Neuronal stem cell (in vitro differentiated cells): ENCODE results near the gene CSDE1. TPM values are rescaled to one million over a fixed set of nuclear protein-coding genes. Genes with fewer than 3 reads are reported as not detected.

ENCODE experiments used
- DNase-seq: peaks from one replicate; pipeline ENCODE4 v3.0.0-alpha.2; 2013; ENCODE audit warnings: low spot score
- H2AFZ ChIP-seq: one replicate; pipeline ENCODE4 v1.6.1; 2013; ENCODE audit warnings: mild to moderate bottlenecking, low read length, inconsistent platforms
- H2AK5ac ChIP-seq: 2 replicates; pipeline ENCODE4 v1.6.1; 2013; ENCODE audit warnings: low read depth, mild to moderate bottlenecking, inconsistent platforms, low read length, moderate library complexity, mixed read lengths
- H2BK120ac ChIP-seq: 2 replicates; pipeline ENCODE4 v1.6.1; 2013; ENCODE audit warnings: low read depth, mild to moderate bottlenecking, inconsistent platforms, low read length, moderate library complexity, mixed read lengths
- H2BK12ac ChIP-seq: one replicate; pipeline ENCODE4 v1.6.1; 2013; ENCODE audit warnings: low read length, inconsistent platforms
- H2BK15ac ChIP-seq: 2 replicates; pipeline ENCODE4 v1.6.1; 2013; ENCODE audit warnings: mild to moderate bottlenecking, low read length, inconsistent platforms, mixed read lengths
- H2BK5ac ChIP-seq: one replicate; pipeline ENCODE4 v1.6.1; 2013; ENCODE audit warnings: inconsistent platforms, mild to moderate bottlenecking, low read length, moderate library complexity
- H3K14ac ChIP-seq: one replicate; pipeline ENCODE4 v1.6.1; 2013; ENCODE audit warnings: low read length, inconsistent platforms
- H3K18ac ChIP-seq: 2 replicates; pipeline ENCODE4 v1.6.1; 2013; ENCODE audit warnings: low read length, inconsistent platforms
- H3K23ac ChIP-seq: 2 replicates; pipeline ENCODE4 v1.6.1; 2013; ENCODE audit warnings: low read depth, mild to moderate bottlenecking, mixed read lengths, low read length, inconsistent platforms; ENCODE audit not compliant: poor library complexity
- H3K27ac ChIP-seq: replicated peaks from 3 replicates; pipeline ENCODE4 v1.5.1; 2013; ENCODE audit warnings: low read length, inconsistent platforms
- H3K27me3 ChIP-seq, 3 experiments: 2 replicates each; pipeline ENCODE4 v1.6.1; 2013; ENCODE audit warnings: low read length in 3 of 3, mild to moderate bottlenecking in 2 of 3, inconsistent platforms in 1 of 3, low read depth in 1 of 3, mixed read lengths in 1 of 3, moderate library complexity in 1 of 3; ENCODE audit not compliant: control insufficient read depth in 3 of 3, insufficient read depth in 3 of 3
- H3K36me3 ChIP-seq, 2 donors: replicated peaks in 1 of 2; 2 replicates each; pipeline ENCODE4 v1.6.1; 2013; ENCODE audit warnings: low read length in 2 of 2; ENCODE audit not compliant: control insufficient read depth in 2 of 2, insufficient read depth in 2 of 2
- H3K4ac ChIP-seq: 2 replicates; pipeline ENCODE4 v1.6.1; 2013; ENCODE audit warnings: inconsistent platforms, mild to moderate bottlenecking, low read length, moderate library complexity
- H3K4me1 ChIP-seq, 2 donors: 1 replicate in 1 of 2; 2 replicates in 1 of 2; pipeline ENCODE4 v1.6.1; 2013; ENCODE audit warnings: low read length in 2 of 2, low read depth in 1 of 2; ENCODE audit not compliant: control insufficient read depth in 2 of 2, insufficient read depth in 1 of 2
- H3K4me2 ChIP-seq: one replicate; pipeline ENCODE4 v1.6.1; 2013; ENCODE audit warnings: mild to moderate bottlenecking, low read length, inconsistent platforms; ENCODE audit not compliant: insufficient read depth, poor library complexity, severe bottlenecking
- H3K4me3 ChIP-seq, 2 donors: 2 replicates each; pipeline ENCODE4 v1.5.1; 2013; ENCODE audit warnings: low read length in 2 of 2, mild to moderate bottlenecking in 2 of 2, inconsistent platforms in 1 of 2, moderate library complexity in 1 of 2
- H3K79me1 ChIP-seq: one replicate; pipeline ENCODE4 v1.6.1; 2013; ENCODE audit warnings: low read depth, mild to moderate bottlenecking, inconsistent platforms, low read length, moderate library complexity
- H3K9ac ChIP-seq: one replicate; pipeline ENCODE4 v1.6.1; 2013; ENCODE audit warnings: mild to moderate bottlenecking, low read depth, low read length, inconsistent platforms; ENCODE audit not compliant: poor library complexity
- H3K9me3 ChIP-seq, 2 donors: replicated peaks in 1 of 2; 2 replicates each; pipeline versions ENCODE3 to v1.6.1; 2013; ENCODE audit warnings: low read length in 2 of 2, mild to moderate bottlenecking in 2 of 2, inconsistent platforms in 1 of 2, low read depth in 1 of 2, mixed read lengths in 1 of 2, moderate library complexity in 1 of 2; ENCODE audit not compliant: control insufficient read depth in 2 of 2, insufficient read depth in 1 of 2
- H4K8ac ChIP-seq: one replicate; pipeline ENCODE4 v1.6.1; 2013; ENCODE audit warnings: low read depth, mild to moderate bottlenecking, inconsistent platforms, low read length, moderate library complexity
- H4K91ac ChIP-seq: one replicate; pipeline ENCODE4 v1.6.1; 2013; ENCODE audit warnings: low read length, low read depth, mild to moderate bottlenecking, inconsistent platforms; ENCODE audit not compliant: poor library complexity
- WGBS, 2 donors: extraction: QIAGEN DNeasy Blood & Tissue Kit; methylation state at CpG; one replicate each; pipeline ENCODE4 v1.1.7; 2013; ENCODE audit warnings: missing lambda C conversion rate in 2 of 2, mixed read lengths in 1 of 2; ENCODE audit not compliant: insufficient read length in 2 of 2, insufficient replicate concordance in 1 of 2; ENCODE audit errors: extremely low coverage in 2 of 2; 5-methylcytosine and 5-hydroxymethylcytosine counted together
- small RNA-seq: library from polyadenylated mRNA; stranded (forward); fragments of <200 nt; extraction: miRNeasy Mini kit (QIAGEN cat#:217004); gene quantifications from one replicate; pipeline ENCODE3, GENCODE V24; 2013; ENCODE audit not compliant: insufficient read depth

Gene CSDE1

GRCh38 chr1:114668373-114668772 is 89.4 kb downstream of the CSDE1 start:
- no peak overlapping the region for H3K4me2 ChIP-seq
- H3K27me3 ChIP-seq = peaks cover 0 to 76% (median 18%) of the 10 kb centered on the region in 3 experiments
- no peak overlapping the region for H2AK5ac ChIP-seq
- no peak overlapping the region for H4K8ac ChIP-seq
- H3K4ac ChIP-seq = no peak overlapping the region
- H4K91ac ChIP-seq = no peak overlapping the region
- no peaks in the 10 kb centered on the region for H3K79me1 ChIP-seq
- H2BK5ac ChIP-seq = no peak overlapping the region
- no peak overlapping the region for H2BK15ac ChIP-seq
- H2BK120ac ChIP-seq = no peak overlapping the region
- no peak overlapping the region for H3K9ac ChIP-seq
- H3K27ac ChIP-seq = no peak overlapping the region
- no peaks in the 10 kb centered on the region for H3K36me3 ChIP-seq
- no peak for DNase-seq
- 100% methylated on average over 2 to 3 of the region's 4 CpGs for WGBS, 2 donors
- H3K18ac ChIP-seq = no peak overlapping the region
- no peak overlapping the region for H2AFZ ChIP-seq
- peaks cover 0 to 4% of the 10 kb centered on the region in 2 donors for H3K4me1 ChIP-seq
- no peak overlapping the region for H3K23ac ChIP-seq
- no peak overlapping the region for H3K14ac ChIP-seq
- H3K4me3 ChIP-seq = no peak overlapping the region
- H2BK12ac ChIP-seq = no peak overlapping the region
- H3K9me3 ChIP-seq = no peaks in the 10 kb centered on the region

DNA sequence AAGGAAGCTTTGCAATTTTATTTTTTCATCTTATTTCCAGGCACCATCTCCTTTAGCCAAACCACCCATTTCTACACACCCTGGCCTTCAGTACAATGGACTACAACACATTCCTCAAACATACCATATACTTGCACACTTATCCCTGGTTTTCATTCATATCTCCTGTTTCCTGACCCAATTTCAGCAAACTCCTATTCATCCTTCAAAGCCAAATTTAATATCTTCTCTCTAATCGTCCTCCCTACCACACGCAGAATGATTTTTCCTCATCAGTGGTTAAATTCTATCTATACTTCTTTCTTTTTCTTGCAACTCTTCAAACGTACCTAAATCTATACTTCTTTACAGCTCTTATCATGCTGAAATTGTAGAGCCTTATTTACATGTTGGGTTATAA is 90.8 kb downstream of the CSDE1 start:
- no peak overlapping the region for H2BK15ac ChIP-seq
- no peak overlapping the region for H4K91ac ChIP-seq
- H3K27me3 ChIP-seq = peaks cover 0 to 61% (median 17%) of the 10 kb centered on the region in 3 experiments
- H2BK12ac ChIP-seq = no peak overlapping the region
- H3K4me3 ChIP-seq = no peak overlapping the region
- H4K8ac ChIP-seq = no peak overlapping the region
- H3K14ac ChIP-seq = no peak overlapping the region
- no peak overlapping the region for H3K23ac ChIP-seq
- no peak for DNase-seq
- no peak overlapping the region for H2AK5ac ChIP-seq
- no peak overlapping the region for H3K27ac ChIP-seq
- H3K9me3 ChIP-seq = no peaks in the 10 kb centered on the region
- H3K4me1 ChIP-seq = peaks cover 0 to 4% of the 10 kb centered on the region in 2 donors
- no peaks in the 10 kb centered on the region for H3K36me3 ChIP-seq
- H2AFZ ChIP-seq = no peak overlapping the region
- no peak overlapping the region for H3K4me2 ChIP-seq
- H3K9ac ChIP-seq = no peak overlapping the region
- 100% methylated on average over 1 to 3 of the region's 3 CpGs for WGBS, 2 donors
- H2BK120ac ChIP-seq = no peak overlapping the region
- no peaks in the 10 kb centered on the region for H3K79me1 ChIP-seq
- no peak overlapping the region for H3K4ac ChIP-seq
- no peak overlapping the region for H3K18ac ChIP-seq
- no peak overlapping the region for H2BK5ac ChIP-seq

Small RNA genes lying within 50 kb of the gene (small RNA-seq; reads per million reads assigned to genes)
- gene RN7SL432P = not detected
- not detected for gene RNY1P13
